ENCODE results near the gene EFCAB11. TPM values are rescaled to one million over a fixed set of nuclear protein-coding genes. Genes with fewer than 3 reads are reported as not detected.

The EFCAB11 gene
- total RNA-seq, 1 experiment from 2014 or later, result 18.1 TPM

DNA sequence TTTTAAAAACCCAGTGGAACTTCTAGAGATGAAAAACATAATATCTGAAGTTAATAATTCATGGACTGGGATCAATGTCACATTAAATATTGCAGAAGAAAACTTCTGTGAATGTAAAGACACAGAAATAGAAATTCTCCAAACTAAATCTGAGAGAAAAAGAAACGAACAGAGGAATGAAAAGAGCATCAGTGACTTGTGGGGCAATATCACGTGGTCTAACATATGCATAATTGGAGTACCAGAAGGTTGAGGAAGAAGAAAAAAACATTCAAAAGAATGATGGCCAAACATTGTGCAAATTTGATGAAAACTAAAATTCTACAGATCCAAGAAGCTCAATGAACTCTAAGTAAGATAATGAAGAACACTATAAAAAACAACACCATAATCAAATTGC is 130.8 kb downstream of the EFCAB11 start:
- ATAC-seq, result no peak
- H3K9ac ChIP-seq (ENCODE audit: low read length), result no peak overlapping the region
- RAD21 ChIA-PET (ENCODE audit: low non-redundant PET in 1 of 2, low total read pairs in 2 of 2, uncharacterized antibody in 2 of 2, unreplicated experiment in 2 of 2), result no interaction called here
- no peak for DNase-seq (ENCODE audit: low read depth, low spot score)
- POLR2A ChIA-PET, result no interaction called here
- intact Hi-C loops (cut with micrococcal nuclease), result no loop called here
- BruUV-seq (replicated peaks), result no TSS peak
- H3K9me3 ChIP-seq (ENCODE audit: control insufficient read depth in 1 of 2, insufficient read depth in 1 of 2, low read depth in 1 of 2, low read length in 2 of 2), result no peaks in the 10 kb centered on the region
- H3K36me3 ChIP-seq (ENCODE audit: control insufficient read depth in 1 of 2, insufficient read depth in 2 of 2, low read length in 2 of 2), result no peaks in the 10 kb centered on the region
- H3K4me3 ChIP-seq (replicated peaks in 1 of 2; ENCODE audit: low read depth in 1 of 2, low read length in 2 of 2), result no peak overlapping the region
- no peak overlapping the region for H2AFZ ChIP-seq (ENCODE audit: low read depth, low read length, poor library complexity, severe bottlenecking)
- H3K4me2 ChIP-seq (ENCODE audit: low read length), result no peak overlapping the region
- no peaks in the 10 kb centered on the region for H3K79me2 ChIP-seq (ENCODE audit: insufficient read depth, low read length)
- TF ChIP-seq YY1 (IDR thresholded peaks at IDR 0.05; ENCODE audit: extremely low read depth, insufficient replicate concordance, low read depth, low read length) (no peak), SIN3A (IDR thresholded peaks at IDR 0.05; ENCODE audit: low read depth) (no peak), EZH2phosphoT487 (IDR thresholded peaks at IDR 0.05; ENCODE audit: borderline replicate concordance) (no peak), EZH2 (IDR thresholded peaks at IDR 0.05) (no peak), ELF1 (IDR thresholded peaks at IDR 0.05; ENCODE audit: borderline replicate concordance, low read depth) (no peak)
- TF ChIP-seq, protein P1, sequence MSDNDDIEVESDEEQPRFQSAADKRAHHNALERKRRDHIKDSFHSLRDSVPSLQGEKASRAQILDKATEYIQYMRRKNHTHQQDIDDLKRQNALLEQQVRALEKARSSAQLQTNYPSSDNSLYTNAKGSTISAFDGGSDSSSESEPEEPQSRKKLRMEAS (IDR thresholded peaks at IDR 0.05), result no peak
- no peaks in the 10 kb centered on the region for H3K9me2 ChIP-seq (ENCODE audit: insufficient read depth)
- CTCF ChIA-PET, result no interaction called here
- H3K4me1 ChIP-seq (ENCODE audit: control insufficient read depth in 1 of 2, insufficient read depth in 2 of 2, low read length in 2 of 2), result no peaks in the 10 kb centered on the region
- H3K27me3 ChIP-seq (ENCODE audit: insufficient read depth, low read length), result no peaks in the 10 kb centered on the region
- no peak overlapping the region for H3K27ac ChIP-seq (ENCODE audit: low read depth, low read length)
- no peaks in the 10 kb centered on the region for H4K20me1 ChIP-seq (ENCODE audit: insufficient read depth)

DNA sequence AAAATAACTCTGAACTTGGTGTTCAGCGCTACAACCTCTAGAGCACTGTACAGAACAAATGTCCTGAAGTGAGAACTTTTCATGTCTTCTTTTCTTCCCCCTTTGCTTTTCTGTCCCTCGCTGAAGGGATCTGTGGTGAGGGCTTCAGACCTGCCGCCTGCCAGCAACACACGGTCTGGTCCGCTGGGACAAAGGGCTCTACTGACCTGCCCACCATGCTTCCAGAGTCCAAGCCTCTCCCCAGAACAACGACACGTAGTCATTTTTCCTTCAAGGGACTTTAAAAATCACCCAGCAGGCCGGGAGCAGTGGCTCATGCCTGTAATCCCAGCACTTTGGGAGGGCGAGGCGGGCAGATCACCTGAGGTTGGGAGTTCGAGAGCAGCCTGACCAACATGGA is 140.4 kb downstream of the EFCAB11 start:
- no peaks in the 10 kb centered on the region for H3K4me1 ChIP-seq (ENCODE audit: control insufficient read depth in 1 of 2, insufficient read depth in 2 of 2, low read length in 2 of 2)
- intact Hi-C loops (cut with micrococcal nuclease), result no loop called here
- H3K4me3 ChIP-seq (replicated peaks in 1 of 2; ENCODE audit: low read depth in 1 of 2, low read length in 2 of 2), result no peak overlapping the region
- H3K27ac ChIP-seq (ENCODE audit: low read depth, low read length), result no peak overlapping the region
- BruUV-seq (replicated peaks), result no TSS peak
- RAD21 ChIA-PET (ENCODE audit: low non-redundant PET in 1 of 2, low total read pairs in 2 of 2, uncharacterized antibody in 2 of 2, unreplicated experiment in 2 of 2), result no interaction called here
- DNase-seq (ENCODE audit: low read depth, low spot score), result no peak
- no peaks in the 10 kb centered on the region for H3K27me3 ChIP-seq (ENCODE audit: insufficient read depth, low read length)
- CTCF ChIA-PET, result no interaction called here
- no peaks in the 10 kb centered on the region for H3K36me3 ChIP-seq (ENCODE audit: control insufficient read depth in 1 of 2, insufficient read depth in 2 of 2, low read length in 2 of 2)
- no peaks in the 10 kb centered on the region for H3K9me3 ChIP-seq (ENCODE audit: control insufficient read depth in 1 of 2, insufficient read depth in 1 of 2, low read depth in 1 of 2, low read length in 2 of 2)
- no peak overlapping the region for H3K9ac ChIP-seq (ENCODE audit: low read length)
- no peak overlapping the region for H2AFZ ChIP-seq (ENCODE audit: low read depth, low read length, poor library complexity, severe bottlenecking)
- POLR2A ChIA-PET, result no interaction called here
- H4K20me1 ChIP-seq (ENCODE audit: insufficient read depth), result no peaks in the 10 kb centered on the region
- no peak overlapping the region for H3K4me2 ChIP-seq (ENCODE audit: low read length)
- H3K79me2 ChIP-seq (ENCODE audit: insufficient read depth, low read length), result no peaks in the 10 kb centered on the region
- no peaks in the 10 kb centered on the region for H3K9me2 ChIP-seq (ENCODE audit: insufficient read depth)
- ATAC-seq, result no peak
- TF ChIP-seq EZH2 (IDR thresholded peaks at IDR 0.05), result no peak
- TF ChIP-seq, protein P2, sequence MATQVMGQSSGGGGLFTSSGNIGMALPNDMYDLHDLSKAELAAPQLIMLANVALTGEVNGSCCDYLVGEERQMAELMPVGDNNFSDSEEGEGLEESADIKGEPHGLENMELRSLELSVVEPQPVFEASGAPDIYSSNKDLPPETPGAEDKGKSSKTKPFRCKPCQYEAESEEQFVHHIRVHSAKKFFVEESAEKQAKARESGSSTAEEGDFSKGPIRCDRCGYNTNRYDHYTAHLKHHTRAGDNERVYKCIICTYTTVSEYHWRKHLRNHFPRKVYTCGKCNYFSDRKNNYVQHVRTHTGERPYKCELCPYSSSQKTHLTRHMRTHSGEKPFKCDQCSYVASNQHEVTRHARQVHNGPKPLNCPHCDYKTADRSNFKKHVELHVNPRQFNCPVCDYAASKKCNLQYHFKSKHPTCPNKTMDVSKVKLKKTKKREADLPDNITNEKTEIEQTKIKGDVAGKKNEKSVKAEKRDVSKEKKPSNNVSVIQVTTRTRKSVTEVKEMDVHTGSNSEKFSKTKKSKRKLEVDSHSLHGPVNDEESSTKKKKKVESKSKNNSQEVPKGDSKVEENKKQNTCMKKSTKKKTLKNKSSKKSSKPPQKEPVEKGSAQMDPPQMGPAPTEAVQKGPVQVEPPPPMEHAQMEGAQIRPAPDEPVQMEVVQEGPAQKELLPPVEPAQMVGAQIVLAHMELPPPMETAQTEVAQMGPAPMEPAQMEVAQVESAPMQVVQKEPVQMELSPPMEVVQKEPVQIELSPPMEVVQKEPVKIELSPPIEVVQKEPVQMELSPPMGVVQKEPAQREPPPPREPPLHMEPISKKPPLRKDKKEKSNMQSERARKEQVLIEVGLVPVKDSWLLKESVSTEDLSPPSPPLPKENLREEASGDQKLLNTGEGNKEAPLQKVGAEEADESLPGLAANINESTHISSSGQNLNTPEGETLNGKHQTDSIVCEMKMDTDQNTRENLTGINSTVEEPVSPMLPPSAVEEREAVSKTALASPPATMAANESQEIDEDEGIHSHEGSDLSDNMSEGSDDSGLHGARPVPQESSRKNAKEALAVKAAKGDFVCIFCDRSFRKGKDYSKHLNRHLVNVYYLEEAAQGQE (IDR thresholded peaks at IDR 0.05; ENCODE audit: low read depth), result no peak
- no peak for TF ChIP-seq ZFX (IDR thresholded peaks at IDR 0.05)
- no peak for TF ChIP-seq JUND (IDR thresholded peaks at IDR 0.05)
- TF ChIP-seq POLR2AphosphoS5 (IDR thresholded peaks at IDR 0.05; ENCODE audit: low read depth, low read length), result no peak
- TF ChIP-seq, protein P3, sequence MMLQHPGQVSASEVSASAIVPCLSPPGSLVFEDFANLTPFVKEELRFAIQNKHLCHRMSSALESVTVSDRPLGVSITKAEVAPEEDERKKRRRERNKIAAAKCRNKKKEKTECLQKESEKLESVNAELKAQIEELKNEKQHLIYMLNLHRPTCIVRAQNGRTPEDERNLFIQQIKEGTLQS (IDR thresholded peaks at IDR 0.05), result no peak
- no peak for TF ChIP-seq EZH2phosphoT487 (IDR thresholded peaks at IDR 0.05; ENCODE audit: borderline replicate concordance)
- TF ChIP-seq ZBTB33 (IDR thresholded peaks at IDR 0.05; ENCODE audit: extremely low read depth, insufficient replicate concordance, low read length), result no peak
- no peak for TF ChIP-seq CTCF (IDR thresholded peaks at IDR 0.05 in 2 of 3, conservative IDR thresholded peaks at IDR 0.05 in 1 of 3; ENCODE audit: borderline replicate concordance in 1 of 3, insufficient read depth in 1 of 3, low read depth in 2 of 3, low read length in 2 of 3)
